NCI-H460 (cell line): ENCODE results near the gene MCUR1. TPM values are rescaled to one million over a fixed set of nuclear protein-coding genes. Genes with fewer than 3 reads are reported as not detected.

ENCODE experiments used
- DNase-seq: peaks from one replicate; pipeline ENCODE4 v3.0.0-alpha.2; 2016; ENCODE audit warnings: low read depth; ENCODE audit errors: extremely low read depth
- total RNA-seq: library from RNA; depleted of rRNA; stranded (reverse); fragments of >200 nt; shearing (Covaris generic); gene quantifications from 2 replicates; pipeline ENCODE4 v1.2.3, GENCODE V29; 2014; rRNA removed

The MCUR1 gene
- total RNA-seq, 1 experiment from 2014 or later: 20.4 TPM

DNA sequence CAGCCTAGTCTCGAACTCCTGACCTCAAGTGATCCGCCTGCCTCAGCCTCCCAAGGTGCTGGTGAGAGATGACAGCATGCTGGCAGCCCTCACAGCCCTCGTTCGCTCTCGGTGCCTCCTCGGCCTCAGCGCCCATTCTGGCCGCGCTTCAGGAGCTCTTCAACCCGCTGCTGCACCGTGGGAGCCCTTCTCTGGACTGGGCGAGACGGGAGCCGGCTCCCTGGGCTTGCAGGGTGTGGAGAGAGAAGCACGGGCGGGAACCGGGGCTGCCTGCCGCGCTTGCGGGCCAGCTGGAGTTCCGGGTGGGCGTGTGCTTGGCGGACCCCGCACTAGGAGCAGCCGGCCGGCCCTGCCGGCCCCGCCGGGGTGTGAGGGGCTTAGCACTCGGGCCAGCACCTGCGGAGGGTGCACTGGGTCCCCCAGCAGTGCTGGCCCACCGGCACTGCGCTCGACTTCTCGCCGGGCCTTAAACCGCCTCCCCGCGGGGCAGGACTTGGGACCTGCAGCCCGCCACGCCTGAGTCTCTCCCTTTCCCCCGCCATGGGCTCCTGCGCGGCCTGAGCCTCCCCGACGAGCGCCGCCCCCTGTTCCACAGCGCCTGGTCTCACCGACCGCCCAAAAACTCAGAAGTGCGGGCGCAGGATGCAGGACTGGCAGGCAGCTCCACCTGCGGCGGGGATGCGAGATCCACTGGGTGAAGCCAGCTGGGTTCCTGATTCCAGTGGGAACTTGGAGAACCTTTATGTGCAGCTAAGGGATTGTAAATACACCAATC lies 71.2 kb downstream of the MCUR1 start:
- DNase-seq: no peak

GRCh38 chr6:13741365-13741764 lies 73.0 kb downstream of the MCUR1 start:
- no peak for DNase-seq

Other genes starting within 250 kb of the MCUR1 start
- 12.7 and 12.9 TPM in 2 replicates for gene SIRT5, start 240.0 kb downstream of the MCUR1 start, total RNA-seq
- gene NOL7, start 199.2 kb downstream of the MCUR1 start, total RNA-seq: 75.0 and 76.3 TPM in 2 replicates
- gene RANBP9, start 102.7 kb downstream of the MCUR1 start, total RNA-seq: 17.6 and 21.5 TPM in 2 replicates
- gene RNF182, start 110.4 kb upstream of the MCUR1 start, total RNA-seq: 0.17 TPM in 1 of 2 replicates, not detected in the other